HG03575 (cell line): ENCODE measurements around the gene MAG.
"Not testable (repeated sequence)": the region's sequence is repeated elsewhere in the genome, so short reads cannot be mapped to it uniquely, and the experiment has no call there.

ENCODE experiments used
- ATAC-seq: cut with Tn5 transposase; IDR thresholded peaks from one replicate; pipeline ENCODE4 v1.9.1; 2021; ENCODE audit not compliant: unreplicated experiment, insufficient number of reproducible peaks, low FRiP score; ENCODE audit errors: extremely low read depth

The MAG gene

GRCh38 chr19:35350591-35350990, 58.6 kb downstream of the MAG start:
- no peak for ATAC-seq

- ATAC-seq, result no peak
Observed at GRCh38 chr19:35351411-35352176, 59.6 kb downstream of the MAG start.

GRCh38 chr19:35352177-35352447, 60.2 kb downstream of the MAG start:
- no peak for ATAC-seq

GRCh38 chr19:35352448-35353304, 60.7 kb downstream of the MAG start:
- ATAC-seq, result no peak

- ATAC-seq, result no peak
Observed at GRCh38 chr19:35353635-35354034, 61.7 kb downstream of the MAG start.

GRCh38 chr19:35354898-35355297, 62.9 kb downstream of the MAG start:
- no peak for ATAC-seq

GRCh38 chr19:35355791-35356460, 64.0 kb downstream of the MAG start:
- no peak for ATAC-seq

GRCh38 chr19:35357867-35358573, 66.1 kb downstream of the MAG start, which contains the start of gene FFAR3:
Gene FFAR3, plus strand, starts transcription at chr19:35358460. Its CDS starts 431 bp downstream, at chr19:35358891.
- ATAC-seq, result no peak

- ATAC-seq, result not testable (repeated sequence)
Observed at GRCh38 chr19:35358834-35359233, 66.9 kb downstream of the MAG start.

GRCh38 chr19:35359395-35359794, 67.4 kb downstream of the MAG start:
- ATAC-seq, result not testable (repeated sequence)

- not testable (repeated sequence) for ATAC-seq
Observed at GRCh38 chr19:35360081-35360480, 68.1 kb downstream of the MAG start.

GRCh38 chr19:35360880-35361420, 69.0 kb downstream of the MAG start:
- no peak for ATAC-seq

- no peak for ATAC-seq
Observed at GRCh38 chr19:35362261-35363000, 70.5 kb downstream of the MAG start.

- no peak for ATAC-seq
Observed at GRCh38 chr19:35363001-35363590, 71.1 kb downstream of the MAG start.
